ENCODE data around the gene ZC3H12A.

The ZC3H12A gene

DNA sequence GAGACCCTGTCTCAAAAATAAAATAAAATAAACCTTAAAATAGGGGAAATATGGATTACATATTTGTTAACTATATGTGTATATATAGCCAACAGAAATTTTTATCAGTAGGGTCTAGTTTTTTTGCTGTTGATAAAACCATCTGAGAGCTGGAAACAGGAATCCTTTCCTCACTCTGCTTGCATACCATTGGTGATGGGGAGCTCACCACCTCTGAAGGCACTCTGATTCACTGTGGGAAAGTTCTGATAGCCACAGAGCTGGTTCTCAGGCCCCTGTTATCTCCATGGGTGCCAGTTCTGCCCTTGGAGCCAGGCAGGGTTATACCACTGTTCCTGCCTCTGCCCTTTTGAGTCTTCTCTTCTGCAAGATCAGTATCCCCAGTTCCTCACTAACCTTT is 17.8 kb upstream of the ZC3H12A start:
- no peak for DNase-seq

DNA sequence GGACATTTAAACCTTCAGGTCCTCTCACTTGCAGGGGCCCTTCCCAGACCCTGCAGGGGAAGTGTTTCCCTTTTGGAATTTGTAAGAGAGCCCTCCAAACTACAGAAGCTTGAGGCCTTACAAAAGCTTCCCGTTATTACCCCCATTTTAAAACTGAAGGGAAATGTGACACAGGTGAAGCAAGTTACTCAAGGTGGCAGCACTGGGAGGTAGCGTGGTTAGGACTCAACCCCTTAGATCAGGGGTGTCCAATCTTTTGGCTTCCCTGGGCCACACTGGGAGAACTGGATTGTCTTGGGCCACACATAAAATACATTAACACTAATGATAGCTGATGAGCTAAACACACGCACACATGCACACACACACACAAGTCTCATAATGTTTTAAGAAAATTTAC is 15.8 kb upstream of the ZC3H12A start:
- no peak for DNase-seq

DNA sequence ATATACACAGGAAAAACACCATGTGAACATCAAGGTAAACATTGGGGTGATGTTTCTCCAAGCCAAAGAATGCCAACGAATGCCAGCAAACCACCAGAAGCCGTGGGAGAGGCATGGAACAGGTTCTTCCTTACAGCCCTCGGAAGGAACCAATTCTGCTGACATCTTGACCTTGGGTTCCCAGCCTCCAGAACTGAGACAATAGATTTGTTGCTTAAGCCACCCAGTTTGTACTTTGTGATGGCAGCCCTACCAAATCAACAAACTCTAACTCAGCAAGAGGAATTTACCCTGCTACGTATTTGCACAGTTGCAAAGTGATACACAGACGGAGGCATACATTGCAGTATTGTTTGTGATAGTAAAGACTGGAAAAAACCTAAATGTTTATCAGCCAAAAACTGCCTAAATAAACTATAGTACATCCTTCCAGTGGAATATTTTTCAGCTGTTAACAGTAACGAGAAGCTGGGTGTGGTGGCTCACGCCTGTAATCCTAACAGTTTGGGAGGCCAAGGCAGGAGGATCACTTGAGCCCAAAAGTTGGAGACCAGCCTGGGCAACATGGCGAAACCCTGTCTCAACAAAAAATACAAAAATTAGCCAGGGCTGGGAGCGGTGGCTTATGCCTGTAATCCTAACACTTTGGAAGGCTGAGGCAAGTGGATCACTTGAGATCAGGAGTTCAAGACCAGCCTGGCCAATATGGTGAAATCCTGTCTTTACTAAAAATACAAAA is 12.5 kb upstream of the ZC3H12A start:
- no peak for DNase-seq

DNA sequence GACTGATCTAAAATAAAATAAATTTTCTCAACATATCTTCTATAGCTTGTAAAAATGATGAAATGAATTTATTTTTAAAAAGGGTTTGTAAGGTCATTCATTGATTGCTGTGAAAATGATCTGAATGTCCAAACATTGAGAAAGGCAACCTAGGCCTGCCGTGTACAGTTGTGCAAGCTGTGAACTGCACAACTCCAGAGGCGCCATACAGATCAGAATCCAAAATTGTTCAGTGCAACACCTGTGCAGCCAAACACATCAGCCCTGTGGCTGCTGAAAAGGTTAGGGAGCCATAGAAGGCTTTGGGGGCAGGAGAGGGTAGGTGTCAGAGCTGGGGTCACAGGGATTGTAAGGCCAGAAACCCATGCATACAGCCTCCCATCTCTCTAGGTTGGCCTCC is 9.9 kb upstream of the ZC3H12A start:
- no peak for DNase-seq

DNA sequence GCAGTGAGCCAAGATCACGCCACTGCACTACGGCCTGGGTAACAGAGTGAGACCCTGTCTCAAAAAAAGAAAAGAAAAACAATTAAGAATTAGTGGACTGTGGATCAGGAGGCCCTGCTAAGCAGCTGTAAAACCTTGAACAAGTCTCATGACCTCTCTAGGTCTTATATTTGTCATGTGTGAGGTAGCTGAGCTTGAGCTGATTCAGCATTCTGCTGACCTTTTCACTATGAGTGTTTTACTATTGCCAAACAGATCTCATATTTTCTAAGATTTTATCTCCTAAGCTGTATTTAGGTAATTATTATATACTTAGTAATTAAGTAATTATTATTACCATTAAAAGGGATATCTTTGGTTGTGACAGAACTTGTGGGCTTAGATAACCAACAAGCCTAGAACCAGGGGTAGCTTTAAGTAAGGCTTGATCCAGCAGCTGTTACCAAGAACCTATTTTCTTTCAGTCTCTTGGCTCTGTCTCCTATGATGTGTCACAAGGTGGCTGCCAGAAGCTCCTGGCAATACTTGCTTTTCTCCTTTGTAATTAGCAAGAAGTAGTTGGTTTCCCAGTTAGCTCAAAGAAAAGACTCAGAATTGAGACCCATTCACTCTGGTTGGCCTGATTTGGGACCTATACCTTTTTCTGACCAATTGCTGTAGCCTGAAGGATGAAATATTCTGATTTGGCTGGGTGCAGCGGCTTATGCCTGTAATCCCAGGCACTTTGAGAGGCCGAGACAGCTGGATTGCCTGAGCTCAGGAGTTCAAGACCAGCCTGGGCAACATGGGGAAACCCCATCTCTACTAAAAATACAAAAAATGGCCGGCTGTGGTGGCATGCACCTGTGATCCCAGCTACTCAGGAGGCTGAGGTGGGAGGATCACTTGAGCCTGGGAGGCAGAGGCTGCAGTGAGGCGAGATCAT is 8.5 kb upstream of the ZC3H12A start:
- DNase-seq: no peak

DNA sequence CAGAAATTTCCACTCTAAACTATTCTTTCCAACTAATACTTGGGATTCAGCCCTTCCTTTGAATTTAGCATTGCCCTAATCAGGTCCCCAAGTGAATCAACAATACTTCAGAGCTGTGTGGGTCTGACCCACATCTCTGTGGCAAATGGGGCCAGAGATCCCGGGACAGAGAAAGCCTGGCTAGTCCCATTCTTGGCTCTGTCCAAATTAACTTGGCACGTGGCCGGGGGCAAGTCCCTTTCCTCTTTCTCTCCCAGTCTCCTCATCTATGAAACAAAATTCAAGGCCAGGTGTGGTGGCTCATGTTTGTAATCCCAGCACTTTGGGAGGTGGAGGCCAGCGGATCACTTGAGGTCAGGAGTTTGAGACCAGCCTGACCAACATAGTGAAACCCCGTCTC is 6.3 kb upstream of the ZC3H12A start:
- DNase-seq: no peak

DNA sequence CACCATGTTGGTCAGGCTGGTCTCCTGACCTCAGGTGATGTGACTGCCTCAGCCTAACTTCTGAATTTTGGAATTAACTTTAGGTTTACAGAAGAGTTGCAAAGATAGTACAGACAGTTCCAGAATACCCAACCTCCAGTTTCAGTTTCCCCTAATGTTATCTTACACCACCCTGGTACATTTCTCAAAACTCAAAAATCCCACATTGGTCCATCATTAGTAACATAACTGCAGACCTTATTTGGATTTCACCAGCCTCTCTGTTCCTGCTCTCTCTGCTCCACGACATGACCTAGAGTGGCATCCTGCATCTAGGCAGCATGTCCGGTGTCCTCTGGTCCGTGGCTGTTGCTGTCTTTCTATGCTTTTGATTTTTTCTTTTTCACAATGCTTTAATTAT is 5.0 kb upstream of the ZC3H12A start:
- DNase-seq: no peak

DNA sequence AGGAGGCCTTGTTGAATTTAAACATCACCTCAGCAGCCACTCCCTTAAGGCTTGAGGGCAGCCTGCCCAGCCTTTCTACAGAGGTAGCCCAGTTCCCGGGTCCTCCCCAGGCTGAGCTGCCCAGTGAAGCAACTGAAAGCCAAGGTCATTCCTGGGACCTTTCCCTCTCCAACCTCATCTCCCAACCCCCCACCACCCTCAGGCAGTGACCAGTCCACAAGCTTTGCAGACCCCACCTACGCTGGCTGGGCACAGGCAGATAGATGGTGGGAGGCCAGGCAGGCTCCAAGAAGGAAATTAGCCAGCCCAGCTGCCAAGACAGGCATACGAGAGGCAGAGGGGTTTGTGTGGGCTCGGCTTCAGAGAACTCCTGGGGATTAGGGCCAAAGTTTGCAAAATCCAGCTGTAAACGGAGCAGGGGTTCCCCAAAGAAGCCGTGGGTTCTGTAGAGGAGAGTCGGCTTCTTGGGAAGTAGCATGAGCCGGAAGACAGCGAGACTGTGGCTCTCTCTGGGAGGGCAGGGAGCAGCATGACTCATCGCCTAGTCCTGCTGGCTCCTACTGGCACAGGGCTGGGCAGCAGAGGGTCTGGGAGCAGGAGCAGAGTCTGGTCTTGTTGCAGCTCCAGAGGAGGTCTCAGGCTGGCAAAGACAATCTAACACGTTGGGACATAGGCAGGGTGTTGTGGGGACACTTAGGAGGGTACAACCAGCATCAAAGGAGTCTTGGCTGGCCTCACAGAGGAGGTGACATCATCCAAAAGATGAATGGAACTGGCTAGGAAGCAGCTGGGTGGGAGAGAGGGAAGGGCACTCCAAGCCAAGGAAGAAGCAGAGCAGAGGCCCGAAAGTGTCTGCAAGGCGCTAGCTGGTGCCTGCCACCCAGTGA is 2.8 kb upstream of the ZC3H12A start:
- no peak for DNase-seq

DNA sequence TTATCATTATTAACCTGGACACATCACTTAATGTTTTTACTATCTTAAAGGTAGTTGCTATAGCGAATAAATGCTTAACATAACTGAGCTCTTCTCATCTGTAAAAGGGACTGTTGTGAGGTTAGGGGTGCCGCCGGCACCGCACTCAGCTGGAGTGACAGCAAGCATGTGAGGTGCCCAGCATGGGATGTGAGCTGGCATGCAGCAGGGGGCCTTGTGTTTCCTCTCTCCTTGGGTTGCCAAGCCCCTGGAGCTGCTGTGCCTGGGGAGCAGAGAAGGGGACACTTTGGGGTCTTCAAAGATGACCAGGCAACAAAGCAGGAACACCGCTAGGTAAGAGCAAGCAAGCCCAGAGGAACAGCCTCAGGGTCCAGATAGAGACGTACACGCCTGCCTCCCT is 2.1 kb upstream of the ZC3H12A start:
- no peak for DNase-seq

DNA sequence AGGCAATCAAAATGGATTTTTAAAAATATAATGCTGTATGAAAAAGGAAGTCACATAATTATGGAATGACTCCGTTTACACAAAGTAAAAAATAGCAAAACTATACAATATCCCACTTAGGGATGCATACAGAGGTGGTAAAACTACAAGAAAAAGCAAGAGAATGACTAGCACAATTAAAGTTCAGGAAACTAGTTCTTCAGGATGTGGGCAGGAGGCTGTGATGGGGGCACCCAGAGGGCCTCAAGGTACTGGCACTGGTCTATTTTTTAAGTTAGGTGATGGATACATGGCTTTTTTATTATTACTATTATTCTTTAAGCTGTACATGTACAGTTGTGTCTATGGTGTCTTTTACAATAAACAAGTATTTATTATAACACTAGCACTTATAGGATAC is 1.4 kb upstream of the ZC3H12A start:
- no peak for DNase-seq

DNA sequence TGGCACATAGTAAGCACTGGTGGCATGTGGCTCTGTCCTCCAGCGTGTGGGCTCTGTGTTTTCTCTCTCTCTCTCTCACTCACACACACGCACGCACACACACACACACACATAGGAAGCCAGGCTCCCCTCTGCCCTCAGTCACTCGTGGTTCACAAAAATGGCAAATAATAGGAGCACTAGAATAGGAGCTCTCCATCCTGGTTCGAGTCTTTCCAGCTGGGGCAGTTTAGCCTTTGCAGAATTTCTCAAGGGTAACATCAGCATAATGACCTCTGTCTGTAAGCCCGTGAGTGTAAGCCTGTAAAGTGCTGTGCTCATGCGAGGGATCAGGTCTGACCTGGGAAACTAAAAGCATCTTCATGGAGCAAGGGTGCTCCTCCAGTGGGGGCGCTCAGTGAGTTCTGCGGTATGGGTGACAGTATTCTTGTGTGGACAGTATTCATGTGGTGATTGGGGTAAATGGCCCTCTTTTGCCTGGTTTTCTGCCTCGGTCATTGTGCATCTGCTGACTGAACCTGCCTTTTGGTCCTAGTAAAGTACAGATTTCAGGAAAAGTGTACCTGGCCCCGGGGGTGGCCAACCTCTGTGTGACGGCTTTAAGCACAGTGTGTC is 842 bp upstream of the ZC3H12A start:
- DNase-seq: no peak

DNA sequence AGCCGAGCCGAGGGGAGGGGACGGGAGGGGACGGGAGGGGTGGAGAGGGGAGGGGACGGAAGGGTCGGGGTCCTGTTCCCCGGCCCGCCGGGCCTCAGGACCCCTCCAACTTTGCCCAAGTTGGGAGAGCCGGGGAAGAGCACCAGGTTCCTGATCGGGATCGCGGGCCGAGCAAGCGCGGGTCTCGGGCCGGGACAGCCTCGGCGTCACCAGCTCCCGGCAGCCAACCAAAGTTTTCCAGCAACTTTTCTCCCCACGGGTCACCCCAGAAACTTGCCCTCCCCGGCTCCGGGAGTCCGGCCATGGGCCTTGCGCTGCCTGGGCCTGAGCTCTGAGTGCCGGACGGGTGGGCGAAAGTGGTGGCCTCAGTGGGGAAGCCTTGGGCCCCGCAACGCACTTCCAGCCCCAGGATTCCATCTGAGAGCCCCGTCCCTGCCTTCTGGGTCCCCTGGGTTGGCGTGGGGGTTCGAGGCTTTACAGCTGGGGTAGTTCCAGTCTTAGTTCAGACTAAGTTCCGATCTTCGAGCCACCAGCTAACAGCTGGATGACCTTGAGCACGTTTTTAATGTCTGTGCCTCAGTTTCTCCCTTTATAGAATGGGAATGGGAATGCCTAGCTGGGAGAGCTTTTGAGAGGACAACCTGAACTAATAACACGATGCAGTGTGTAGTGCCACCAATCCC is 458 bp downstream of the ZC3H12A start:
- no peak for DNase-seq

DNA sequence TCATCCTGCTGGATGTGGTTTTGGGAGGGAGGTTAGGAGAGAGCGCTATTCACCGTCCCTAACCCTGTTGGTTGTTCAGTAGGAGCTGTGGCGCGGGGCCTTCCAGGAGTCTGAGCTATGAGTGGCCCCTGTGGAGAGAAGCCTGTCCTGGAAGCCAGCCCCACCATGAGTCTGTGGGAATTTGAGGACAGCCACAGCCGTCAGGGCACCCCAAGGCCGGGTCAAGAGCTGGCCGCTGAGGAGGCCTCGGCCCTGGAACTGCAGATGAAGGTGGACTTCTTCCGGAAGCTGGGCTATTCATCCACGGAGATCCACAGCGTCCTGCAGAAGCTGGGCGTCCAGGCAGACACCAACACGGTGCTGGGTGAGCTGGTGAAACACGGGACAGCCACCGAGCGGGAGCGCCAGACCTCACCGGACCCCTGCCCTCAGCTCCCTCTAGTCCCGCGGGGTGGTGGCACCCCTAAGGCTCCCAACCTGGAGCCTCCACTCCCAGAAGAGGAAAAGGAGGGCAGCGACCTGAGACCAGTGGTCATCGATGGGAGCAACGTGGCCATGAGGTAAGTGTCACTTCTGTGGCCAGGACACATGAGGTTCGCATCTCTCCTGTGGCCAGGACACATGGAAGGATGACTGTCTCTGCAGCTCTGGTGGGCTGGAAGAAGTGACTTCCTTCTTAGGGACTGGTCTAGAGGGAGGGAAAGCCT is 1.2 kb downstream of the ZC3H12A start:
- DNase-seq: no peak

DNA sequence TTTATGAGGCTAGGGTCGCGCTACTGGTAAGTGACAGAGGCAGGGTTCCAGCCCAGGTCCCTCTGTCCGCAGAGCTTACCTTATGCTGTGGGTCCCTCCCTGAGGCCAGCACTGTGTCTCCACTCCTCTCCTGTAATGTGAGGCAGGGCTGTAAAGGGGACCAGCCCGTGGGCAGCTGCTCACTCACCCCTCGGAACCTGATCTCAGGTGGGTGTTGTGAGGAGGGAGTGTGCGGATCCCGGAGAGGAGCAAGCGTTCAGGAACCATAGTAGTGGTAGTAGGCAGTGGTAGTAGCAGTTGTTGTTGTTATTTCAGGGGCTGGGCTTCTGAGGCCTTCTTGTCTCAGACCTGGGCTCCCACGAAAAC is 1.7 kb downstream of the ZC3H12A start:
- no peak for DNase-seq

DNA sequence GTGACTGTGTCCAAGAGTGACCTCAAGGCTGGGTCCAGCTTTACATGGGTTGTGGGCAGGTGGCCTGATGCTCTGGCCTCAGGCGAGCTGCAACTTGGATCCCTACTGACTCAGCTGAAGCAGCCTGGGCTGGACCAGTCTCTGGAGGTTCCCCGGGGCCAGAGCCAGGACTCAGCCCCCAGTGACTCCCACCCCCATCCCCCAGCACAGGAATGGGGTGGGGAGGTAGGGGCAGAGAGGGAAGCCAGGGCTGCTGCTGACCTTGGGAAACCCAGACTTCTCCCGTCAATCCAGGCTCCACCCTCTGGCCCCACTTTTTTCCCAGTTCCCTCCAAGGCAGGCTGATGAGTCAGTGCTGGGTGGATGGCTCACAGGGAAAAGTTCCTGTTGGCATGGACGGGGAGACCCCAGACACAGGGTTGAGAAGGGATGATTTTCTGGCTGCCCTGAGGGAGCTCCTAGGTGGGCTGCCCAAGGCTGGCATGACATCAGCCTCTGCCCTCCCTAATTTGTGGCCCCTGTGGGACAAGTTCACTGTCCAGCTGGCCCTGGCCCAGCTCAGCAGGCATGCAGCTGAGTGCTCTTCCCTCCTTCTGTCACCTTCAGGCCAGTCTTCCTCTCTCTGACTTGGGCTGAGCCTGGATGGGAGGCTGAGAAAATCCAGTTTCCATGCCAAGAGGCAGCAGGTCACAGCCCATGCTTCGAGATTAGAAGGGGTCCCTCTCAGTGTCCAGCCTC is 2.2 kb downstream of the ZC3H12A start:
- DNase-seq: no peak

DNA sequence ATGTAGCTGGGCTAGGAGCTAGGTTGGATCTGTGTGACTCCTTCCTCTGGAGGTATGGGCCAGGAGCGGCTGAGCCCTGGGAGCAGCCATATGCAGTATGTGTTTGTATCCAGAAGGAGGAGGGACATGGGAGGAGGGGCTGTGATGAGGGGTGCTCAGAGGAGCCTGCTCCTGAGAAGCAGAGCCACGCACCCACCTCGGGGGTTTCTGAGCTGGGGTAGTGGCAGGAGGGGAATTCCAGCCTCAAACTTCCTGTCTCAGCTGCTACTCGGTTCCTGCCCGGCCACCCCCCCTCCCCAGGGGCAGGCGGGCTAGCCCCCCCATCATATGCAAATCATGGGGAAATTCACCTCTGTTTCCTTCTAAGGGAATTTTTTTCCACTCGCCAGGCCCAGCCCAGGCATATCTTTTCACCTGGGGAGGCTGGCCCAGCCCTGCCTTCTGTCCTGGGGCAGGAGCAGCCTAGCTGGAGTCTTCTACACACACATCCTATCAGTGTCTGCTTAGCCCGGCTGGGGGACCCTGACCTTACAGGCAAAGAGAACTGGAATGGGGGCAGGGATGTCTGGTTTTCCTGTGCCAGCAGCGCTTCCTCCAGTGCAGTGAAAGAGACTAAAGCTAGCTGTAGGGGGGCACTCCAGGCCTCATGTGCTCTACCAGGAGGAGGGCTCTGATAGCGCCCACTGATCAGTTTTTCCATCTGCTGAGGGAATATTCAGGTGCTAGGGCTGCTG is 3.0 kb downstream of the ZC3H12A start:
- no peak for DNase-seq

DNA sequence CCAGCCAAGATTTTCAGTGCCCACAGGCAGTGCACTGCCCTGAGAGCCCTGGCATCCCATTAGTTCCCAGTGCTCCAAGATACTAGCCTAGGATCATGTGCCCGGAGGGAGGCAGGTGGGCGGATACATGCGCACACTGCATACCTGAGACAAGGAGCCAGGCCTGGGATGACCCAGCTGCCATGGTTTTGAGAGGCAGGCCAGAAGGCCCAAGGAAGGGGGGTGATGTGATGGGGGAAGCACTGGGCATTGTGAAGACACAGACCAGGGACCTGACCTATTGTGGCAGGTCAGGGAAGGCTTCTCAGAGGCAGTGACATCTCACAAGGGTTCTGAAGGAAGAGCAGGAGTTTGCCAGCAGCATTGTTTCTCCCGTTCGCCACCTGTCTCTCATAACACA is 3.6 kb downstream of the ZC3H12A start:
- DNase-seq: no peak

DNA sequence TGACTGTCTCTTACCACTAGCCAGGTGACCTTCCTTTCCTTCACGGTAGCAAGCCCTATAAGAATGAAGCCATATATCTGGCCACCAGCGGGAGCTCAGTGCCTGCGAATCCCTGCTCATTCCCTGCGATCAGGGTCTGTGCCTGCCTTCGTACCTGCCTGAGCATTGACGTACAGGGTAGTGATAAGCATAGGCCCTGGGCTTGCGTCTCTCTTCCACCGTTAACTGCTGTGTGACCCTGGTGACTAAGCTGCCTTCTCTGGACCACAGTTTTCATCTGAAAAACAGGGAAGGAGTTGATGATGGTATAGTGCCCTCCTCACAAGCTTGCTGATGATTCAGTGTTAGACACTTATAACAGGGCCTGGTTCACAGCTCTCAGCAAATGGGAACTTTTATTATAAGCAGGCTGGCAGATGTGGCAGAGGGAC is 4.1 kb downstream of the ZC3H12A start:
- DNase-seq: no peak

DNA sequence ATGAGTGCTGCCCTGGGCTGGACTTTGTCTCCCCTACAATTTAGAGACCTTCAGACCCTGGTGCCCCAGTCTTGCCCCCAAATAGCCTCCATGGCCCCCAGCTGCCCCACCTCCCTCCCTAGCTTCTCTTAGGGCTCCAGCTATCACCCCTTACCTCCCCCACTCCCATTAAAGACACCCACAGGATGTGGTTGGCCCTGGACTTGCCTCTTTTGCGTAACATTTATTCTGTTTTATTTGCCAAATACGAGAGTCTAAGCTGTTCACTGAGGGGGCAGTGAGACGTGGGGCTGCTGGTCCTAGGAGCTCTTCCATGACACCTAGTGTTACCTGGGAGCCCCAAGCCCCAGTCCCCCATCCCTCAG is 4.5 kb downstream of the ZC3H12A start:
- no peak for DNase-seq

Data from NCI-H1694 treated with DMSO at 0.1 percent for 48 hours (cell line).